Karpas-422 (cell line): Measurements from ENCODE around the gene GTF2A2. TPM values are rescaled to one million over a fixed set of nuclear protein-coding genes. Genes with fewer than 3 reads are reported as not detected.

Experiments used
- DNase-seq: peaks from one replicate; pipeline ENCODE4 v3.0.0-alpha.2; 2015
- H2AFZ ChIP-seq: fragments of 200-600 bp; sonication (generic); 2 replicates; pipeline ENCODE4 v1.6.1; 2014; ENCODE audit warnings: antibody characterized with exemption, low read length, mixed read lengths
- H3K27ac ChIP-seq: fragments of 200-600 bp; sonication (generic); 2 replicates; pipeline ENCODE4 v1.5.1; 2014; ENCODE audit warnings: mild to moderate bottlenecking, low read length, moderate library complexity
- H3K27me3 ChIP-seq: fragments of 200-600 bp; sonication (generic); 2 replicates; pipeline ENCODE4 v1.6.1; 2014; ENCODE audit warnings: low read length, mixed read lengths
- H3K36me3 ChIP-seq: fragments of 200-600 bp; sonication (generic); 2 replicates; pipeline ENCODE4 v1.6.1; 2014; ENCODE audit warnings: low read length, mixed read lengths; ENCODE audit not compliant: insufficient read depth
- H3K4me1 ChIP-seq: fragments of 200-600 bp; sonication (generic); 2 replicates; pipeline ENCODE4 v1.6.1; 2014; ENCODE audit warnings: mild to moderate bottlenecking, low read length, mixed read lengths
- H3K4me2 ChIP-seq: fragments of 200-600 bp; sonication (generic); 2 replicates; pipeline ENCODE4 v1.6.1; 2014; ENCODE audit warnings: low read length, low read depth, mild to moderate bottlenecking; ENCODE audit not compliant: poor library complexity, severe bottlenecking
- H3K4me3 ChIP-seq: fragments of 200-600 bp; sonication (generic); 2 replicates; pipeline ENCODE4 v1.5.1; 2014; ENCODE audit warnings: mild to moderate bottlenecking, antibody characterized with exemption, low read length, mixed read lengths
- H3K79me2 ChIP-seq: fragments of 200-600 bp; sonication (generic); 2 replicates; pipeline ENCODE4 v1.6.1; 2014; ENCODE audit warnings: mild to moderate bottlenecking, low read length, mixed read lengths
- H3K9ac ChIP-seq: fragments of 200-600 bp; sonication (generic); 2 replicates; pipeline ENCODE4 v1.6.0; 2014; ENCODE audit warnings: low read length
- H3K9me2 ChIP-seq: fragments of 200-600 bp; sonication (generic), shearing (Covaris generic); replicated peaks from 2 replicates; pipeline ENCODE4 v1.6.0; 2014; ENCODE audit warnings: mild to moderate bottlenecking, low read length, moderate library complexity; ENCODE audit not compliant: insufficient read depth
- H3K9me3 ChIP-seq: fragments of 300-700, 200-600 bp; sonication (generic); 2 replicates; pipeline ENCODE4 v1.6.1; 2014; ENCODE audit warnings: low read length, mixed read lengths
- H4K20me1 ChIP-seq: fragments of 200-600 bp; sonication (generic); 2 replicates; pipeline ENCODE4 v1.6.1; 2014; ENCODE audit warnings: mild to moderate bottlenecking, antibody characterized with exemption, low read length, low read depth; ENCODE audit not compliant: insufficient read depth
- total RNA-seq: library from RNA; depleted of rRNA; stranded (reverse); fragments of >200 nt; shearing (Covaris generic); gene quantifications from 2 replicates; pipeline ENCODE4 v1.2.3, GENCODE V29; 2014; ENCODE audit warnings: low replicate concordance

The GTF2A2 gene
- total RNA-seq, 1 experiment from 2014 or later = 140 TPM

GRCh38 chr15:59691194-59691805, 34.0 kb upstream of the GTF2A2 start:
- H3K36me3 ChIP-seq = no peaks in the 10 kb centered on the region; the same call in 1 of the 2 replicates
- peak; percentile 85 for DNase-seq
- no peak overlapping the region for H3K27ac ChIP-seq
- peaks cover 28% of the 10 kb centered on the region for H3K79me2 ChIP-seq
- H3K4me2 ChIP-seq = no peak overlapping the region
- H4K20me1 ChIP-seq = peaks cover 23% of the 10 kb centered on the region
- no peak overlapping the region for H3K9ac ChIP-seq
- no peak overlapping the region for H3K4me3 ChIP-seq
- no peaks in the 10 kb centered on the region for H3K9me2 ChIP-seq
- H2AFZ ChIP-seq = no peak overlapping the region
- no peaks in the 10 kb centered on the region for H3K9me3 ChIP-seq
- no peaks in the 10 kb centered on the region for H3K27me3 ChIP-seq
- H3K4me1 ChIP-seq = peaks cover 27% of the 10 kb centered on the region

- Histone ChIP-seq H3K9me2 (no peaks in the 10 kb centered on the region), H2AFZ (peak overlapping the region; percentile 97), H3K9me3 (no peaks in the 10 kb centered on the region), H3K4me3 (peak overlapping the region; percentile 82), H3K79me2 (peaks cover 44% of the 10 kb centered on the region), H3K4me1 (peaks cover 34% of the 10 kb centered on the region), H3K27me3 (no peaks in the 10 kb centered on the region), H3K36me3 (peaks cover 11% of the 10 kb centered on the region; the same call in 1 of the 2 replicates), H4K20me1 (peaks cover 30% of the 10 kb centered on the region), H3K27ac (peak overlapping the region; percentile 71), H3K4me2 (peak overlapping the region; percentile 82), H3K9ac (peak overlapping the region; percentile 68)
- peak; percentile 91 for DNase-seq
These were observed 32.4 kb upstream of the GTF2A2 start for GRCh38 chr15:59689626-59690236.

GRCh38 chr15:59688782-59689625, 31.7 kb upstream of the GTF2A2 start, which contains the start of gene BNIP2:
Gene BNIP2, minus strand, starts transcription at chr15:59689320. Its CDS starts 6,863 bp downstream, at chr15:59682457.
- peak within 1 kb of the TSS; percentile 82 for H3K4me2 ChIP-seq
- H3K27ac ChIP-seq = peak within 1 kb of the TSS; percentile 74
- no peaks in the 10 kb centered on the region for H3K27me3 ChIP-seq
- H3K9ac ChIP-seq = peak within 1 kb of the TSS; percentile 98
- H3K9me2 ChIP-seq = no peaks in the 10 kb centered on the region
- H3K36me3 ChIP-seq = peaks cover 14% of the 10 kb centered on the region; the same call in 1 of the 2 replicates
- H3K79me2 ChIP-seq = peaks cover 51% of the 10 kb centered on the region
- peak within 1 kb of the TSS; percentile 97 for H2AFZ ChIP-seq
- peaks cover 34% of the 10 kb centered on the region for H3K4me1 ChIP-seq
- peak; percentile 99 for DNase-seq
- peak within 1 kb of the TSS; percentile 82 for H3K4me3 ChIP-seq
- peaks cover 30% of the 10 kb centered on the region for H4K20me1 ChIP-seq
- no peaks in the 10 kb centered on the region for H3K9me3 ChIP-seq

GRCh38 chr15:59688423-59688781, 31.1 kb upstream of the GTF2A2 start:
- no peaks in the 10 kb centered on the region for H3K9me3 ChIP-seq
- H3K36me3 ChIP-seq = peaks cover 14% of the 10 kb centered on the region; the same call in 1 of the 2 replicates
- DNase-seq = peak; percentile 72
- H3K27ac ChIP-seq = peak overlapping the region; percentile 74
- H3K27me3 ChIP-seq = no peaks in the 10 kb centered on the region
- peaks cover 30% of the 10 kb centered on the region for H4K20me1 ChIP-seq
- H3K4me3 ChIP-seq = peak overlapping the region; percentile 82
- peaks cover 34% of the 10 kb centered on the region for H3K4me1 ChIP-seq
- peak overlapping the region; percentile 0; the same call in 1 of the 2 replicates for H2AFZ ChIP-seq
- peak overlapping the region; percentile 82 for H3K4me2 ChIP-seq
- peak overlapping the region; percentile 98 for H3K9ac ChIP-seq
- no peaks in the 10 kb centered on the region for H3K9me2 ChIP-seq
- H3K79me2 ChIP-seq = peaks cover 57% of the 10 kb centered on the region

GRCh38 chr15:59687836-59688235, 30.5 kb upstream of the GTF2A2 start:
- H3K4me2 ChIP-seq = peak overlapping the region; percentile 82
- peak overlapping the region; percentile 74 for H3K27ac ChIP-seq
- peaks cover 34% of the 10 kb centered on the region for H3K4me1 ChIP-seq
- H3K9me3 ChIP-seq = no peaks in the 10 kb centered on the region
- H4K20me1 ChIP-seq = peaks cover 30% of the 10 kb centered on the region
- no peaks in the 10 kb centered on the region for H3K27me3 ChIP-seq
- DNase-seq = peak; percentile 86
- no peak overlapping the region for H2AFZ ChIP-seq
- H3K4me3 ChIP-seq = peak overlapping the region; percentile 82
- peaks cover 19% of the 10 kb centered on the region; the same call in 1 of the 2 replicates for H3K36me3 ChIP-seq
- peaks cover 63% of the 10 kb centered on the region for H3K79me2 ChIP-seq
- no peaks in the 10 kb centered on the region for H3K9me2 ChIP-seq
- H3K9ac ChIP-seq = peak overlapping the region; percentile 98

GRCh38 chr15:59686389-59686788, 29.1 kb upstream of the GTF2A2 start:
- Histone ChIP-seq H3K4me2 (peak overlapping the region; percentile 82), H2AFZ (no peak overlapping the region), H3K79me2 (peaks cover 74% of the 10 kb centered on the region), H3K36me3 (peaks cover 23% of the 10 kb centered on the region; the same call in 1 of the 2 replicates), H3K27me3 (no peaks in the 10 kb centered on the region), H3K9ac (peak overlapping the region; percentile 31; the same call in 1 of the 2 replicates), H3K27ac (peak overlapping the region; percentile 55), H3K4me1 (peaks cover 34% of the 10 kb centered on the region), H3K9me2 (no peaks in the 10 kb centered on the region), H4K20me1 (peaks cover 30% of the 10 kb centered on the region), H3K9me3 (no peaks in the 10 kb centered on the region), H3K4me3 (peak overlapping the region; percentile 20; the same call in 1 of the 2 replicates)
- DNase-seq = peak; percentile 56

GRCh38 chr15:59685737-59686297, 28.5 kb upstream of the GTF2A2 start:
- H3K9ac ChIP-seq = peak overlapping the region; percentile 31; the same call in 1 of the 2 replicates

More at GRCh38 chr15:59685737-59686297, 28.5 kb upstream of the GTF2A2 start:
- H3K27me3 ChIP-seq = no peaks in the 10 kb centered on the region
- no peak overlapping the region for H2AFZ ChIP-seq
- peaks cover 30% of the 10 kb centered on the region for H4K20me1 ChIP-seq
- H3K79me2 ChIP-seq = peaks cover 77% of the 10 kb centered on the region
- peaks cover 29% of the 10 kb centered on the region for H3K4me1 ChIP-seq
- H3K9me3 ChIP-seq = no peaks in the 10 kb centered on the region
- DNase-seq = no peak
- H3K4me3 ChIP-seq = 0 out of 2 replicates have a peak overlapping the region, but pooled peaks have one; percentile 20
- no peaks in the 10 kb centered on the region for H3K9me2 ChIP-seq
- peak overlapping the region; percentile 82 for H3K4me2 ChIP-seq
- peak overlapping the region; percentile 55 for H3K27ac ChIP-seq
- H3K36me3 ChIP-seq = peaks cover 28% of the 10 kb centered on the region
